ENCODE data around the gene ICE1. TPM values are rescaled to one million over a fixed set of nuclear protein-coding genes. Genes with fewer than 3 reads are reported as not detected.
"Not testable (repeated sequence)": the region's sequence is repeated elsewhere in the genome, so short reads cannot be mapped to it uniquely, and the experiment has no call there.

Gene ICE1
- polyA plus RNA-seq, 3 donors: 4.4 to 9.5 (median 8.2) TPM

DNA sequence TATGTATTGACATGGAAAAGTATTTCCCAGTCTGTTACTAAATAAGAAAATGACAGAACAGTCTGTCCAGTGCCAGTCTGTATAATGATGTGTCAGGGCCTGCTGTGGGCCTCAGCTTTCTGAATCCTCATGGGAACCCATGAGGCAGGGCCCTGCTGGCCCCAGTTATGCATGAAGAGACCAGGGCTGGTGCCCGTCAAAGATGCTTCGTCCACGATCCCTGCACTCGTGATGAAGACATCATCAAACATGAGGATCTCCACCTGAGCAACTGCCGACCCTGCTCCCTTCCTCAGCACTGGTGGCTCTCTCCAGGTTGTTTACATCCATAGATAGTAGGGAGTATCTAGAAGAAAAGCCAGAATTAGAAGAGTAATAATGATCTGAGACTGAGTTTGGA, 52.5 kb downstream of the ICE1 start:
- H3K27ac ChIP-seq (ENCODE audit: low read depth, low read length): no peak overlapping the region
- 92 to 95% (median 95%) methylated on average over 5 of the region's 5 CpGs for WGBS, 3 donors

DNA sequence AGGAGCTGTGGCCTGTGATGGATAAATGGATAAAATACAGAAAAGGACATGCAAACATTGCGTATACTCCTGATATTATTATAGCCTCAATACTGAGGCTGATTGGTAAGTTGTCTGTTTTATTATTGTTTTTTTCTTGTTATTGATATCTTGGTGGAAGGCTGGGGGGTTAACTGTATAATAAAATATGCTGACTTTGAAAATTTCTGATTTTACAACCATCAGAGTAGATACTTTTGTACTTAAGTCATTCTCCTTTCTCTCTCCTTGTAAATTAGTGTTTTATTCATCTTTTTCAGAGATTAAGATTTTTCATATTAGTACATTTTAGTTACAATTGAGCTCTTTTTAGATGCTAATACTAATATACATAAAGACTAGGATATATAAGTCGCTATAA, 53.5 kb downstream of the ICE1 start:
- no peak overlapping the region for H3K27ac ChIP-seq (ENCODE audit: low read depth, low read length)
- 97 to 99% (median 99%) methylated on average over 2 of the region's 2 CpGs for WGBS, 3 donors

DNA sequence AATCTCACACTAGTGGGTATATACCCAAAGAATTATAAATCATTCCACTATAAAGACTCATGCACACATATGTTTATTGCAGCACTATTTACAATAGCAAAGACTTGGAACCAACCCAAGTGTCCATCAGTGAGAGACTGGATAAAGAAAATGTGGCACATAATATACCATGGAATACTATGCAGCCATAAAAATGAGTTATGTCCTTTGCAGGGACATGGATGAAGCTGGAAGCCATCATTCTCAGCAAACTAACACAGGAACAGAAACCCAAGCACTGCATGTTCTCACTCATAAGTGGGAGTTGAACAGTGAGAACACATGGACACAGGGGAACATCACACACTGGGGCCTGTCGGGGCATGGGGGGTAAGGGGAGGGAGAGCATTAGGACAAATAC, 57.1 kb downstream of the ICE1 start:
- H3K27ac ChIP-seq (ENCODE audit: low read depth, low read length): not testable (repeated sequence)
- WGBS, 3 donors: 100% methylated on average over 1 of the region's 1 CpG

DNA sequence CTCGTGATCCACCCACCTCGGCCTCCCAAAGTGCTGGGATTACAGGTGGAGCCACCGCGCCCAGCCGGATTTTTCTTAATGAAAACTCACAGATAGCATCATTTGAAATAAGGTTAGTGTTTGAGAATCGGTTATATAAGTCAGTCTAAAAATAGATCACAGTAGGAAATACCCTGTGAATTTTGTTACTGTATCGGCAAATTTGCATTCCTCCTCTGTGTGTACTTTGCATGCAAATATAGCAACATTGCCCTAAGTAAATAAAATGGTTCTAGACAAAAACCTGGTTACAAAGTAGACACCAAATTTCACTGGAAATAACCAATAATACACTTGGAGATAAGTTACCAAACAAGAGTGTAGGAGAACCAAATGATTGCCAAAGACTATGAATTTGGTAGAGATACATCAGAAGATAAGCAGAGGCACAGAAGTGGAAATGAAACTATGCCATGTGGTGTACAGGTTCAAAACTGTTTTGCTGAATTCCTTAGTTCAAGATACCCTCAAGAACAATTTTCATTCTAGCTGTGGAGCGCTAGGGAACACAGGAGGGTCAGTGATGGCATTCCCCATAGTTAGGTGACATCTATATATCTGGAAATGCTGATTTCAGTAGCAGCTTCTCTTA, 58.1 kb downstream of the ICE1 start:
- H3K27ac ChIP-seq (ENCODE audit: low read depth, low read length): no peak overlapping the region
- 94 to 95% (median 95%) methylated on average over 8 of the region's 8 CpGs for WGBS, 3 donors

DNA sequence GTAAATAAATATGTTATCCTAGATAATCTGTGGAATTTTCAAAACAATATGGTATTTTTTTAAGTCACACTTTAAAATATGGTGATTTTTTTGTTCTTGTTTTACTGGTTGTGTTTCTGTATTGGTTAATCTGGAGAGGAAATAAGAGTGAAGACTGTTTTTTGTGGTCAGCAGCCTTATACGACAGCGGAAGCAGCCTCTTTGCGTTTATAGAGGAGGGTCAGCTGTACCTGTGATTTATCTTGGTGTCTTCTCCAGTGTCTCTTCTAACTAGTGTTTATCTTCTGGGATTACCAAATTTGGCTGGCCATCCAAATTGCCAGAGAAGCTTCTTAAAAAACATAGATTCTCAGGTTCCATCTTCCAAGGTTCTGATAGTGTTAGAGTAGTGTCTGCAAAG, 58.7 kb downstream of the ICE1 start:
- H3K27ac ChIP-seq (ENCODE audit: low read depth, low read length): no peak overlapping the region
- WGBS, 3 donors: 60 to 87% (median 60%) methylated on average over 3 of the region's 3 CpGs

DNA sequence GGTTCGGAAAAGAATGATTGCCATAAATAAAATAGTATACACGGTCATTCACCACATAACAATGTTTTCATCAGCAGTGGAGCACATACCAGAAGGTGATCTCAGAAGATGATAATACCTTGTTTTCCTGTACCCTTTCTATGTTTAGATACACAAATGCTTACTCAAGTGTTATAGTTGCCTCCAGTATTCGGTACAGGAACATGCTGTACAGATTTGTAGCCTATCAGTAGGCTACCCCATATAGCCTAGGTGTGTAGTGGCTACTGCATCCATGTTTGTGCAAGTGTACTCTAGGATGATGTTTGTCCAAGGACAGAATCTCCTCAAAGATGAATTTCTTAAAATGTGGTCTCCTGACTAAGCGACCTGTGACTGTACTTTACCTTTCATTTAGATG, 59.2 kb downstream of the ICE1 start:
- H3K27ac ChIP-seq (ENCODE audit: low read depth, low read length): no peak overlapping the region
- 90 to 94% (median 93%) methylated on average over 4 of the region's 4 CpGs for WGBS, 3 donors

DNA sequence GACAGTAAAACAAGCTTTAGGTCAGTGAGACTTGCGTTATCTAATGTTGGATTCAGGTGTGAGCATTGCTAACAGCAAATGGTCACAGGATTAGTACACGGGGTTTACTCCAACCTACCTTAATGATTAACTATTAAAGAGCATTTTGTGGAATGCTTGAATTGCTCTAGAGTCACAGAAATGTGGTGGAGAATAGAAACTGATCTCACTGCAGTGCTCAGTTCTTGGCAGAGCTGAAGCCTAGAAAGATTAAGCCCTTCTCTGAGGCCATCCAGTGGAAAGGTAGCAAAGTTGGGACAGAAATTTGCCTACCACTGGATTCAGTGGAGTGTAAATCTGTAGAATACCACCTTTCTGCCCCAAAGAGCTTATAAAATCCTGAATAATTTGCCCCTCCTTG, 60.9 kb downstream of the ICE1 start:
- no peak overlapping the region for H3K27ac ChIP-seq (ENCODE audit: low read depth, low read length)
- 83 to 93% (median 93%) methylated on average over 2 of the region's 2 CpGs for WGBS, 3 donors

DNA sequence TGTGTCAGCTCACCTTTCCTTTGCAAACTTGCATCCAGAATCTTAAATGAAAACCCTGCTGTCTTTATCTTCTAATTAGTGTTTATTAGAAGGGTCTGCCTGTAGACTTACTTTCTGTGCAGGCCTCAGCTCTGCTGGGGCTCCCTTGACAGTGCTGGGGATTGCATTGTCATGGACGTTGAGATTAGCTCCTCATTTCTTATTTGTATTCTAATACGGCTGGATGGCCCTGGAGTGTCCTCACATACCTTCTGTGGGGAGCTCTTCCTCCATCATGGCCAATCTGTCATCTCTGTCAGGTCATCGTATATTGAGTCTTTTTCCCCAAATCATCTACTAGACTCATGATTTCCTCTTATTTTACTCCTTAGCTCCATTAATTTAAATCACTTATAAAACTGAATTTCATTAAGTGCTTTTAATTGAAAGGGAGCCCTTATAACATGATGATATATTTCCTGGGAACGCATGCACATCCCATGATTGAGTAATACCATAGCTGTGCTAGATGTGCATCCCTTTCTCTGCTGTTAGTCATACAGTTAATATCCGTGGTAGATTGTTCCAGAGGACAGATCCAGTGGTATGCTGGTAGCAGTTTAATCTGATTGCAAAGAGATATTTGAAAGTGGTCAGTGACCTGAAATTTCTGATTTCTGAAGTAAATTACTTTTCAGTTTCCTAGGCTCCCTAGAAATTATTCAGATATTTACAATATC, 61.6 kb downstream of the ICE1 start:
- WGBS, 3 donors: 73 to 80% (median 78%) methylated on average over 5 of the region's 5 CpGs

DNA sequence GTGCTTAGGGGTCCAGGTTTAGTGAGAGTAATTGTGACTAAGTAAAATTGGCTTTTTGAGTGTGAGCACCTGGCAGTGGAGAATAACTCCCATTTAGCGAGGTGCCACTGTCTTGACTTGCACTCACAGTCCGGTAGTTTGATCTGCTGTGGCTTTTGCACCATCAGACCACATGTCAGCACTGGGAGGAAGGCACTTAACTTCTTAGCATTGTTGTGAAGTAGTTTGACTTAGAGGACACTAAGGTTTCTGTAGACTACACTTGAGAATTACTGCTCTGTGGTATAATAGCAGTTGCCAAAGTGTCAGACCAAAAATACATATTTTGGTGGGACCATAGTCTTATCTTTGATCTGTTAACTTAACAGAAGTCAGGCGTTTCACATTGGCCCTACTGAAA, 63.6 kb downstream of the ICE1 start:
- no peak overlapping the region for H3K27ac ChIP-seq (ENCODE audit: low read depth, low read length)
- WGBS, 3 donors: 80 to 92% (median 87%) methylated on average over 3 of the region's 3 CpGs

More for the DNA sequence above, 61.6 kb downstream of the ICE1 start:
- no peak overlapping the region for H3K27ac ChIP-seq (ENCODE audit: low read depth, low read length)

DNA sequence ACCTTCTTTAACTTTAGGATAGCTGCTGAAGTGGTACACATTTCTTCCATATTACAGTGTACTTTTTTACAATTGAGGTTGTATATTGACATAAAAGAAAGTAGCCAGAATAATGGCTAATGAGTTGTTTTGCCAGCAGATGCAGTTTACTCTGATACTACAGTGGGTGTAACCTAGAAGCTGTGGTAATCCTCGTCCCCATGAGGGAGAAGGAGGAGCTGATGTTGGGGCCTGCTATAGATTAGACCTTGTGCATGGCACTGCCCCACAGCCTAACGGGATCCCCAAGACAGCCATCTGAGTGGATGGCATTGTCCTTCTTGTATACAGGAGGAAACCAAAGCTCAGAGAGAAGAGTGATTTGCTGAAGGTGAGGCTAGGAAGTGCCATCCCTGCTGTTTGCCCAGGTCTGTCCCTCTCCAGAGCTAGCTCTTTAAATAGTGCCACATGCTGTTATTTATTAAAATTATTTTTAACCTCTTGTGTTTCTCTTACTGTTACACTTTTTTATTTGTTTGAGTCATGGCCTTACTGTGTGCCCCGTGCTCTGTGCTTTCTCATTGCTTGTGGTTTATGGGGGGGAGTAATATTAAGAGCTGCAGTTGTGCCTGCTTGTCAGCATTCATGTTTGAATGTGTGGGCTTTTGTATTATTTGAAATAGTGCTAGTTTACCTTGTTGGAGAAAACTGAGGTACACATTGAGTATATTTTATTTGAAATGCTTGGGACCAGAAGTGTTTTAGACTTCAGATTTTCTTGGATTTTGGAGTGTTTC, 65.3 kb downstream of the ICE1 start:
- no peak overlapping the region for H3K27ac ChIP-seq (ENCODE audit: low read depth, low read length)
- whole genome bisulfite sequencing, 3 donors: 66 to 80% (median 78%) methylated on average over 3 of the region's 3 CpGs

DNA sequence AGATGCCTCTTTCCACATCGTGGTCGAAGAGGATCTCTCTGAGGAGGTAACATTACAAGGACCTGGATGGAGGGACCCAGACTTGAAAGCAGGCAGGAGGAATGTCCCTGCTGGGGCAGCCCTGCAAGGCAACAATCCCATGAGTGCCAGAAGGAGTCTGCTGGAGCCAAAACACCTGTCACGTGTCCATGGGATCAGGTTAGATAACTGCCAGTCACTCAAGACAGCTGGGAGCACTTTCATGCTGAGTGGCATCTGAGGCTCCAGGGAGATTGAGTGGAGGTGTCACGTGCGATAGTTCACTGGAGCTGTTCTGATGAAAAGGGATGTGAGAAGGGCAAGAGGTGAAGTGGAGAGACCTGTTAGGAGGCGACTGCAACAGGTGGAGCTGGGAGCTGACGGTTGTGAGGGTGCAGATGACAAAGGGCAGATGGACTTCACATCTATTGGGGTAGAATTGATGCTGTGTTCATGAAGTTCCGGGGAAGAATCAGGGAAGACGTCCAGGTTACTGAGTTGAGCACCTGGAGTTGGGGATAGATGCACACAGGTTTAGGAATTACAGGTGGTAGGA, 68.4 kb downstream of the ICE1 start:
- 77 to 81% (median 78%) methylated on average over 9 of the region's 9 CpGs for WGBS, 3 donors
- H3K27ac ChIP-seq (ENCODE audit: low read depth, low read length): no peak overlapping the region

DNA sequence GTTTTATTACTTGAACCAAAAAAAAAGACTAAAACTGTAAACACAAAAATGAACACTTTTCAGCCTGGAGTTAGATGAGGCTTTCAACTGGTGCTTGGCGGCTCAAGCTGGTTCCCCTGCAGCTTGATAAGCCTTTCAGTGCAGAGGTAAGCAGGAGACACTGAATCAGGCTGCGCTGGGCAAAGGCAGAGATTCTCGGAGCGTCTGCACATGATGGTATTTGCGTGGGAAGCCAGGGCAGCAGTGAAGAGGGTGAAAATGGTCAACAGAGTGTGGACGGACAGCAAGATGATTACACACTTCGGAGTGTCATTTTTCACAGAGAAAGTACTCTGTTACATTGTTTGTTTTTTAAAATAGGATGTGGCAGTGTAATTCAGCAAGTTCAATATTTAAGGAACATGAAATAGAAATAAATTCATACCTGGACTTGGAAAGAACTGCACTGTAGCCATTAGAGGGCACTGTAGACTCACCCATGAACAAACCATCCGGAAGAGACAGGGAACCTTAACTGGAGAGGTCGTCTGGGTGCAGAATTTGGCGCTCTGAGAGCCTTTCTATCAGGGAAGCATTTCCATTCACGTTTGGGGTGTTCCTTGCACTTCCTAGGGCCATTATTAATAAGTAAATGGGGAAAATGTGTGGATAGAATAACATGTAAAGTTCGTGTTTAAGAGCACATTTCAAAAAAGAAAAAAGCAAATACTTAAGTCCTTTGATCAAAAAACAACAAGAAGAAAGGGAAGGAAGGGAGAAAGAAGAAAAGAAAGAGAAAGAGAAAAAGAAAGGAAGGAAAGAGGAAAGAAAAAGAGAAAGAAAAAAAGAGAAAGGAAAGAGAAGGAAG, 69.8 kb downstream of the ICE1 start:
- 23 to 37% (median 34%) methylated on average over 12 of the region's 12 CpGs for WGBS, 3 donors
- no peak overlapping the region for H3K27ac ChIP-seq (ENCODE audit: low read depth, low read length)

DNA sequence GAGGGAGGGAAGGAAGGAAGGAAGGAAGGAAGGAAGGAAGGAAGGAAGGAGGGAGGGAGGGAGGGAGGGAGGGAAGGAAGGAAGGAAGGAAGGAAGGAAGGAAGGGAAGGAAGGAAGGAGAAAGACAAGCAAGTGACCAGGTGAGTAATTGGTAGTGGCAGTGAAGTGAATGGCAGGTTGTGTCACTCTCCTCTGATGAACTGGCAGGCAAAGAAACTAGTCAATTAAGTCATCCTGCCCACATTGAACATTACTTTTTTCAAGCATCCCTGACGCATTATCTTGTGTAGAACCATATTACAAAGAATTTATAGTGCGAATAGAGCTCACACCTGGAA, 70.4 kb downstream of the ICE1 start:
- not testable (repeated sequence) for H3K27ac ChIP-seq (ENCODE audit: low read depth, low read length)
- WGBS, 3 donors: 83 to 90% (median 83%) methylated on average over 2 of the region's 2 CpGs

DNA sequence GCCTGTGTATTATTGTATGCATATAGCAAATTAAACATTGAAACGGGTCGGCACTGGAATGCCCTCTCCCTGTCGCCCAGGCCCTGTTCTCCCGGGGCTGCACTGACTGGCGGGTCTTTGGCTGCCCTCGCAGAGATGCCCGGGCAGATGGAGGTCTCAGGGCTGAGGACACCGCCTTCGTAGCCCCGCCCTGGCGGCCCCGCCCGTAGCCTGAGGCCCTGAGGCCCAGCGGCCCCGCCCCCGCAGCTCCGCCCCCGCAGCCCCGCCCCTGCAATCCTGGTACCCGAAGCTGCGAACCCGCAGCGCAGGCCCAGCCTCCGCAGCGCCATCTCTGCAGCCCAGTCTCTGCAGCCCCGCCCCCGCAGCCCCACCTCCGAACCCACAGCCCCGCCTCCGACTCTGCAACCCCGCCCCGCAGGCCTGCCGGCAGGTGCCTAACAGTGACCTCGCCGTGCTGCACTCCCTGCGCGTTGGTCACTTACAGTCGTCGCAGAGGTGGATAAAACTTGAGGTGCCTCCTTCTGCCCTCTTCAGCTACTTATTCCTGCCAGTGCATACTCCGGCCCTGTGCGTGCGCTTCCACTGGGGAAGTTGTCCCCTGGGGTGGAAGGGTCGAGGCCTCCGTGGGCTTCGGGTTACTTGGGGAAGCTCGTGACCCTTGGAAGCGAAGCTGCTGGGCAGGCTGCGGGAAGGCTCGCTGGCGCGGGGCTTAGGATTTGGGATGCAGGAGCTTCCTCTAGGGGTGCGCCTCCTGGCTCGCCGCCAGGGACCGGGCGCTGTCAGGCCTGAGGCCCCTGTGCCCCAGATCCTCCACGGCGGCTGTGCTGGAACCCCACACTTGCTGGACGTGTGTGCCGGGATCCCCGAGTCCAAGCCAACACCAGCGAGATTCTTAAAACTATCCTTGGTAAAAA, 72.3 kb downstream of the ICE1 start:
- 17 to 21% (median 20%) methylated on average over 50 to 62 of the region's 62 CpGs for WGBS, 3 donors
- no peak overlapping the region for H3K27ac ChIP-seq (ENCODE audit: low read depth, low read length)

DNA sequence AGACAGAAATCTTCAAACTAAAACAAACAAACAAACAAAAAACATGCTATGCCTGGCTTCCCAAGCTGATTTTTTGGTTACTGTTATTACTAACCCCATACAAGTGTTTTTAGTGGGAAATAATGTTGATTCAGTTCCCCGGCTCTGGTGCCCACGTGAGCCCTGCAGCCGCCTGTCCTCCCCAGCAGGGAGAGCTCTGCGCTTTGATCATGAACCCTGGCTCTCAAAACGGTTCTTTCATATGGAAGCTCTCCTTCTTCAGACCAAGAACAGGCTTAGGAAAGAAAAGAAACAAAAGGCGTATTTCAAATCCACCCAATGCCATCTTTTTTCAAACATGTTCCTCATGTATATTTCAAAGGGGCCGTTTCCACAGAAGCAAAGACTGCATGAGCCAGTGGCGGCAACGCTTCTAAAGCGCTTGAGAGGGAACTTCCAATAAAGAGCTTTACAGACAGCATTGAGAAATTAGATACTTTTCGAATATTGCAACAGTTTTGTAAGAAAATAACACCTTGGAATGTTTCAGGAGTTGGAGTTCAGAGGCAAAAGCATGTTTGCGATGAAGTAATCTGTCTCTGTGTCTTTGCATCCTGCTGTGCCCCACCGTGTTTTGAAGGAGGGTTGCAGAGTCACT, 74.8 kb downstream of the ICE1 start:
- no peak overlapping the region for H3K27ac ChIP-seq (ENCODE audit: low read depth, low read length)
- 34 to 35% (median 35%) methylated on average over 13 of the region's 13 CpGs for WGBS, 3 donors

DNA sequence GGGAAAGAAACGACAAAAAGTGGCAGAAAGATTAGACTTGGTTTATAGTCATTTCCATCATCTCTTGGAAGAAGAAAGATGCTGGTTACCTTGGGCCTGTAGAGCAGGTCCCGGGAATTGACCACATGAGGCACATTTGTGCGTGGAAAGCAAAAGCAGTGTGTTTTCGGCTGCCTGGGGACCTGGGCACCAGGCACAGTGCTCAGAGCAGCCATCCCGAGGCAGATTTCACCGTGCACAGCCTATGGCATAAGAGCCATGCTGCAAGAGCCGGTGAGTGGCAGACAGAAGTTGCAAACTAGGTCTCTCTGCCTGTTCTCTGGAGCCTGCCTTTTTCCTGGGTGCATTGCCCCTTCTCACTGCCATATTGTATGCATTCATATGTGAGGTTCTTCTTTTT, 77.0 kb downstream of the ICE1 start:
- H3K27ac ChIP-seq (ENCODE audit: low read depth, low read length): no peak overlapping the region
- 76 to 94% (median 91%) methylated on average over 7 of the region's 7 CpGs for WGBS, 3 donors

DNA sequence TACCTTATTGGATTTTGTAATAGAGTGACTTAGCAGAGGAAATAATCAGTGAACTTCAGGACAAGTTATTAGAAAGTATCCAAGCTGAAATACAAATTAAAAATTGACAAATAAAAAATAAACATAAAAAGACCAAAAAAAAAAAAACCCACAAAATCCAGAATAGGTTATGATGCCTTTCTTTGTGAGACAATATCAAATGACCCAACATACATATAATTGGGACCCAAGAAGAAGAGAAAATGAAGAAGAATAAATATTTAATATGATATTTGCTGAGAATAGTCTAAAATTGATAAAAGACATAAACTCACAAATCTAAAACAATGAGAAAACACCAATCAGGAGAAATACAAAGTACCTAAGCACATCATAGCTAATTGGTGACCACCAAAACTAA, 81.8 kb downstream of the ICE1 start:
- H3K27ac ChIP-seq (ENCODE audit: low read depth, low read length): no peak overlapping the region

Measured in adipose tissue (tissue), 3 donors.